ENCODE measurements around the gene SLC35G3. TPM values are rescaled to one million over a fixed set of nuclear protein-coding genes. Genes with fewer than 3 reads are reported as not detected.
A peak's percentile ranks its signal among the peaks of the same experiment; 100 is the strongest.
"Not testable (repeated sequence)": the region's sequence is repeated elsewhere in the genome, so short reads cannot be mapped to it uniquely, and the experiment has no call there.

Gene SLC35G3
- total RNA-seq, 1 donor from 2014 or later = not detected

DNA sequence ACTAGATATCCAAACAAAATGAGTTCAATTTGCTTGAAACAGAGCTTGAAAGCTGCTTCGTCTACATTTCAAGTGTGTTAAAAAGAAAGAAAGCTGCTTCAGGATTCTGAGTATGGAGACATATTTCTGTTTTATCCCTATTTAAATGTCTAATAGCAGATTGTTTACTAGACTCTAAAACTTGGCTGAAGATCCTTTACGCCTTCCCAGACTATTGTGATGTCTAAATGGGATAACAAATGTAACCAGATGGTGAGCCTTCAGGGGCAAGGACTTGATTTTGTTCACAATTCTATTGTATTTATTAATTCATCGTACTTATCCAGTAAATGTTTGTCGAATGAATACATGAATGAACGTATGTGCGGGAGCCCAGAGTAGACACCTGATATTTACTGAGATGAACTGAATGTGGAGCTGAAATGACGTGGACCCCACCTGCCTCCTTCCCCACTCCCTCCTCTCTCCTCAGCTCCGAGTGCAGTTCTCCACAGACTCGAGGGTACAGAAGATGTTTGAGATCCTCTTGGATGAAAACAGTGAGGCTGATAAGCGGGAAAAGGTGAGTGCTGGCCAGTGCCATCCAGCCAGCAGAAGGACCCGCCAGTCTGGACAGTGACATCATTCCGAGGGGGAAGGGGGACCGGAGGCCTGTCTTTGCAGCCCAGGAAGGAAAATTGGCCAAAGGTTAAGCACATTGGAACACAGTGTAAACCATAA is 41.6 kb downstream of the SLC35G3 start:
- no peak overlapping the region for H3K4me3 Mint-ChIP-seq (ENCODE audit: unreplicated experiment)
- no peaks in the 10 kb centered on the region for H3K9me3 Mint-ChIP-seq (ENCODE audit: low read depth)
- TF ChIP-seq, protein P1, sequence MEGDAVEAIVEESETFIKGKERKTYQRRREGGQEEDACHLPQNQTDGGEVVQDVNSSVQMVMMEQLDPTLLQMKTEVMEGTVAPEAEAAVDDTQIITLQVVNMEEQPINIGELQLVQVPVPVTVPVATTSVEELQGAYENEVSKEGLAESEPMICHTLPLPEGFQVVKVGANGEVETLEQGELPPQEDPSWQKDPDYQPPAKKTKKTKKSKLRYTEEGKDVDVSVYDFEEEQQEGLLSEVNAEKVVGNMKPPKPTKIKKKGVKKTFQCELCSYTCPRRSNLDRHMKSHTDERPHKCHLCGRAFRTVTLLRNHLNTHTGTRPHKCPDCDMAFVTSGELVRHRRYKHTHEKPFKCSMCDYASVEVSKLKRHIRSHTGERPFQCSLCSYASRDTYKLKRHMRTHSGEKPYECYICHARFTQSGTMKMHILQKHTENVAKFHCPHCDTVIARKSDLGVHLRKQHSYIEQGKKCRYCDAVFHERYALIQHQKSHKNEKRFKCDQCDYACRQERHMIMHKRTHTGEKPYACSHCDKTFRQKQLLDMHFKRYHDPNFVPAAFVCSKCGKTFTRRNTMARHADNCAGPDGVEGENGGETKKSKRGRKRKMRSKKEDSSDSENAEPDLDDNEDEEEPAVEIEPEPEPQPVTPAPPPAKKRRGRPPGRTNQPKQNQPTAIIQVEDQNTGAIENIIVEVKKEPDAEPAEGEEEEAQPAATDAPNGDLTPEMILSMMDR (IDR thresholded peaks at IDR 0.05) = no peak
- H3K27me3 Mint-ChIP-seq (ENCODE audit: low read depth) = peaks cover 22% of the 10 kb centered on the region
- H3K36me3 Mint-ChIP-seq (ENCODE audit: low read depth) = no peaks in the 10 kb centered on the region
- no peak overlapping the region for H3K27ac Mint-ChIP-seq (ENCODE audit: unreplicated experiment)
- DNase-seq (ENCODE audit: low spot score) = no peak
- no peaks in the 10 kb centered on the region for H3K4me1 Mint-ChIP-seq (ENCODE audit: low read depth)

DNA sequence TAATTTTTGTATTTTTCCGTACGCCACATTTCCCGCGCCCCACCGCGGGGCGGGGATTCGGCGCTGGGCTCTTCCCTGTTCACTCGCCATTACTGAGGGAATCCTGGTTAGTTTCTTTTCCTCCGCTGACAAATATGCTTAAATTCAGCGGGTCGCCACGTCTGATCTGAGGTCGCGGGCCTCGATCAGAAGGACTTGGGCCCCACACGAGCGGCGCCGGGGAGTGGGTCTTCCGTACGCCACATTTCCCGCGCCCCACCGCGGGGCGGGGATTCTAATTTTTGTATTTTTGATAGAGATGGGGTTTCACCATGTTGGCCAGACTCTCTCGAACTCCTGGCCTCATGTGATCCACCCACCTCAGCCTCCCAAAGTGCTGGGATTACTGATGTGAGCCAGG is 43.1 kb downstream of the SLC35G3 start:
- not testable (repeated sequence) for H3K36me3 Mint-ChIP-seq (ENCODE audit: low read depth); H3K9me3 Mint-ChIP-seq (ENCODE audit: low read depth); H3K4me1 Mint-ChIP-seq (ENCODE audit: low read depth); H3K4me3 Mint-ChIP-seq (ENCODE audit: unreplicated experiment); H3K27ac Mint-ChIP-seq (ENCODE audit: unreplicated experiment)
- peaks cover 23% of the 10 kb centered on the region for H3K27me3 Mint-ChIP-seq (ENCODE audit: low read depth)
- peak; percentile 68 for DNase-seq (ENCODE audit: low spot score)

DNA sequence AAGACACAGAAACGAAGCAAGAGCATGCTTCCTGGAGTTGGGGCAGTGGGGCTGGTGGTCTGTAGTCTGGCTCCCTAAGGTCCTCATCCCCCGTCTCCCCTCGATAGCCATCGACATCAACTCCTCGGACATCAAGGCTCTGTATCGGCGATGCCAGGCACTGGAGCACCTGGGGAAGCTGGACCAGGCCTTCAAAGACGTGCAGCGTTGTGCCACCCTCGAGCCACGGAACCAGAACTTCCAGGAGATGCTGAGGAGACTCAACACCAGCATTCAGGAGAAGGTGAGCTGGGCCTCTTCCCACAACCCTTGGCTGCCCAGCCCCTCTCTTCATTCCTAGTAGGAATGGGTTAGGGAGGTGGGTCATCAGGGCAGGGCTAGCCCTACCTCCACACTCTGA is 44.3 kb downstream of the SLC35G3 start:
- peaks cover 21% of the 10 kb centered on the region for H3K27me3 Mint-ChIP-seq (ENCODE audit: low read depth)
- H3K36me3 Mint-ChIP-seq (ENCODE audit: low read depth) = no peaks in the 10 kb centered on the region
- TF ChIP-seq, protein P1 (IDR thresholded peaks at IDR 0.05) = no peak
- no peak overlapping the region for H3K4me3 Mint-ChIP-seq (ENCODE audit: unreplicated experiment)
- no peaks in the 10 kb centered on the region for H3K4me1 Mint-ChIP-seq (ENCODE audit: low read depth)
- H3K9me3 Mint-ChIP-seq (ENCODE audit: low read depth) = no peaks in the 10 kb centered on the region
- no peak overlapping the region for H3K27ac Mint-ChIP-seq (ENCODE audit: unreplicated experiment)
- DNase-seq (ENCODE audit: low spot score) = no peak

DNA sequence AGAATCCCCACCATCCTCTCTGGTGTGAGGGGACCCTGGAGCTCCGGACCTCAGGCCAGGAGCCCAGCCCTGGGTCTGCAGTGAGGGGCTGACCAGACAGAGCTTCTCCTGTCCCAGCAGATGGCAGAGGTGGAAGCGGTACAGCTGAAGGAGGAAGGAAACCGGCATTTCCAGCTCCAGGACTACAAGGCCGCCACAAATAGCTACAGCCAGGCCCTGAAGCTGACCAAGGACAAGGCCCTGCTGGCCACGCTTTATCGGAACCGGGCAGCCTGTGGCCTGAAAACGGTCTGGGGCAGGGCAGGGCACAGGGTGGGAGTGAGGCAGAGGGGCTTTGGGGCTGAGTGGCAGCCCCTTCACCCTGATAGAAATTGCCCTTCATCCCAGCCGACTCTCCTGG is 46.0 kb downstream of the SLC35G3 start:
- no peaks in the 10 kb centered on the region for H3K36me3 Mint-ChIP-seq (ENCODE audit: low read depth)
- no peak overlapping the region for H3K4me3 Mint-ChIP-seq (ENCODE audit: unreplicated experiment)
- peaks cover 18% of the 10 kb centered on the region for H3K27me3 Mint-ChIP-seq (ENCODE audit: low read depth)
- H3K9me3 Mint-ChIP-seq (ENCODE audit: low read depth) = no peaks in the 10 kb centered on the region
- TF ChIP-seq, protein P1 (IDR thresholded peaks at IDR 0.05) = no peak
- no peak for DNase-seq (ENCODE audit: low spot score)
- no peak overlapping the region for H3K27ac Mint-ChIP-seq (ENCODE audit: unreplicated experiment)
- no peaks in the 10 kb centered on the region for H3K4me1 Mint-ChIP-seq (ENCODE audit: low read depth)

DNA sequence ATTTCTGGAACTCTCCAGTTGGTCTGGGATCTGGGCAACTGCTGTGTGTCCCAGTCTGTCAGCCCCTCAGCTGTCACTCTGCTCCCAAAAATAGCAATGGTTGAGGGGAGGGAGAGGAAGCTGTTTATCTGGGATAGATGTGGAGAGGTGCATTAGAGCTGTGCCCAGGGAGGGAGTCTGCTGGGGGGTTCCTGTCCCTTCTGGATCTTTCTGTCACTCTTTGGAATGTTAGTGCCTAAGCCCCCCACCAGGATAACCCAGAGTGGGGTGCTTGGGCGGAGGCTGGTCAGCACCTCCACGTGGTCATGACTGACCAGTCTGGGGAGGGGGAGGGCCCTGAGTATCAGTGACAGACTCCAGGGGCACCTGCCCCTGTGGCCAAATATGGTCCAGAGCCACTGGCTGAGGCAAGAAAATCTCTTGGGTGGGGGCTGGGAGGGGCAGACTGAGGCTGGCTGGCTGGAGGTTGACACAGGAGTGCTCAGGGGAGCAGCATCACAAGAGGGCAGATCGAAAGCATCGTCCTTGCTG is 46.8 kb downstream of the SLC35G3 start, which contains the start of gene UNC45B:
TSS of gene UNC45B (plus strand) at position 443 of the 531 bp plus-strand sequence. CDS start 447 bp downstream, outside the sequence.
- H3K36me3 Mint-ChIP-seq (ENCODE audit: low read depth) = no peaks in the 10 kb centered on the region
- no peak within 1 kb of the TSS for H3K4me3 Mint-ChIP-seq (ENCODE audit: unreplicated experiment)
- H3K9me3 Mint-ChIP-seq (ENCODE audit: low read depth) = no peaks in the 10 kb centered on the region
- no peak for DNase-seq (ENCODE audit: low spot score)
- H3K27me3 Mint-ChIP-seq (ENCODE audit: low read depth) = peaks cover 13% of the 10 kb centered on the region
- H3K27ac Mint-ChIP-seq (ENCODE audit: unreplicated experiment) = no peak within 1 kb of the TSS
- H3K4me1 Mint-ChIP-seq (ENCODE audit: low read depth) = peaks cover under 1% of the 10 kb centered on the region
- TF ChIP-seq, protein P1 (IDR thresholded peaks at IDR 0.05) = no peak

Data from chondrocyte (in vitro differentiated cells).